ENCODE data around the gene CDC42BPG. TPM values are rescaled to one million over a fixed set of nuclear protein-coding genes. Genes with fewer than 3 reads are reported as not detected.

CDC42BPG gene
- total RNA-seq, 1 donor: under 0.01 TPM

DNA sequence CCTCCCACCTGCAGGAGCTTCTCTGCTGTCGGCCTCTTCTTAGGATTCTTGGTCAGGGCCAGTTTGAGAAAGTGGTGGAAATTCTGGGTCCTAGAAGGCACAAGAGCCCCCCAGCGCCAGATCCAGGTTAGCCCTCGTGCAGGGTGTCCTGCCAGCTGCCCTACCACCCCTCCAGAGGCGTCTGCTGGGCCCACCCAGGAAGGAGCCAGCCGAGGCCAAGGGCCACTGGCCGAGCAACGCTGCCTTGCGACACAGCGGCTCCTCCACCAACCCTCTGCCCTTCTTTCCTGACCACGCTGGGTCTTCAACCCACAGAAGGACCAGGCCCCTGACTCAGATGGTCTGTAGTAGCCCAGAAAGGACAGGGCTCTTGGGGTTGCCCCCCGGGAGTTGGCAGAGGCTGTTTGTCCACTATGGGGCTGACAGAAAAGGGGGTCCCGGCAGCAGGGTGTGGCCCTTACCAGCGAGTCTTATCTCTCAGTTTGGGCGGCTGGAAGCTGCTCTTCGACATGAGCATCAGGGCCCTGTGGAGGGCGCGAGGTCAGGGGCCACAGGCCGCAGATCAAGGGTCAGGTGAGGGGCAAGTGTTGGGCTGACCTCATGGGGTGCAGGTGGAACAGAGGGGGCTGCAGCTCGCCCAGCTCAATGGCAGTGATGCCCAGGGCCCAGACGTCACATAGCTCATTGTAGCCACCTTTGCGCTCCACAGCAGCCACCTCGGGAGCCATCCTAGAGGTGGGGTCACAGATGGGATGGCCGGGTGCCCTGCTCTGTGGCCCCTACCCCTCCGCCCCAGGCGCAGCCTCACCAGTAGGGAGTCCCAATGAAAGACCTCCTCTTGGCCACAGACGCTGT is 43.9 kb downstream of the CDC42BPG start:
- TF ChIP-seq, protein P1, sequence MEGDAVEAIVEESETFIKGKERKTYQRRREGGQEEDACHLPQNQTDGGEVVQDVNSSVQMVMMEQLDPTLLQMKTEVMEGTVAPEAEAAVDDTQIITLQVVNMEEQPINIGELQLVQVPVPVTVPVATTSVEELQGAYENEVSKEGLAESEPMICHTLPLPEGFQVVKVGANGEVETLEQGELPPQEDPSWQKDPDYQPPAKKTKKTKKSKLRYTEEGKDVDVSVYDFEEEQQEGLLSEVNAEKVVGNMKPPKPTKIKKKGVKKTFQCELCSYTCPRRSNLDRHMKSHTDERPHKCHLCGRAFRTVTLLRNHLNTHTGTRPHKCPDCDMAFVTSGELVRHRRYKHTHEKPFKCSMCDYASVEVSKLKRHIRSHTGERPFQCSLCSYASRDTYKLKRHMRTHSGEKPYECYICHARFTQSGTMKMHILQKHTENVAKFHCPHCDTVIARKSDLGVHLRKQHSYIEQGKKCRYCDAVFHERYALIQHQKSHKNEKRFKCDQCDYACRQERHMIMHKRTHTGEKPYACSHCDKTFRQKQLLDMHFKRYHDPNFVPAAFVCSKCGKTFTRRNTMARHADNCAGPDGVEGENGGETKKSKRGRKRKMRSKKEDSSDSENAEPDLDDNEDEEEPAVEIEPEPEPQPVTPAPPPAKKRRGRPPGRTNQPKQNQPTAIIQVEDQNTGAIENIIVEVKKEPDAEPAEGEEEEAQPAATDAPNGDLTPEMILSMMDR (IDR thresholded peaks at IDR 0.05; ENCODE audit: insufficient read depth, low read depth, low read length): no peak
- no peak overlapping the region for H3K4me3 ChIP-seq (ENCODE audit: low read depth, low read length)
- no peak for DNase-seq (ENCODE audit: low read depth)

DNA sequence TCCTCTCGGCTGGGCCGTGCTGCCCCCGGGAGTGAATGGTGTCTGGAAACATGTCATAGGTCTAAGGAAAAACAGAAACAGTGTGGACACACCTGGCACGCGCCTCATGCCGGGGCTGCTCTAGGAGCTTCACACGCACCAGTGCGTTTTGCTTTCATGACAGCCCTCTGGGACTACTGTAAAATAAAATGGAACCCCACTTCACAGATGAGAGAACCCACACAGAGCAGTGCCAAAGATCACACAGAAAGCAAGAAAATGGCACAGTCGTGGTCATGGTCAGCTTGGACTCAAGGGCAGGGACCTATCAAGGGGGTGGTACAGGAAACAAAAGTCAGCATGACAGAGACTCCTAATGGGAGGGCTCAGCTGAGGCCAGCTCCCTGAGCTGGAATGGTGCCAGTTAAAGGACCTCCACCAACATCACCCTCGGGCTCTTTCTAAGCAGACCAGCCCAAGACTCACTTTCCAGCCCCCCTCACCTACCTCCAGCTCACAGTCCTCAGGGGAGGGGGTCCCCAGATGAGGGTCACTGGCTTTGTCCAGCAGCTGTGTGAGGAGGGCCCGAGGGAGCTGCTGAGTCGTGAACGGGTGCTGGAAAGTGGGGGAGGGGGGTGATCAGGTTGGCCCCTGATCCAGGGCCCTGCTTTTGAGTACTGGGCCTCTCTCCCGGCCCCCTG is 44.7 kb downstream of the CDC42BPG start:
- DNase-seq (ENCODE audit: low read depth): no peak
- no peak overlapping the region for H3K4me3 ChIP-seq (ENCODE audit: low read depth, low read length)
- TF ChIP-seq, protein P1 (IDR thresholded peaks at IDR 0.05; ENCODE audit: insufficient read depth, low read depth, low read length): no peak

DNA sequence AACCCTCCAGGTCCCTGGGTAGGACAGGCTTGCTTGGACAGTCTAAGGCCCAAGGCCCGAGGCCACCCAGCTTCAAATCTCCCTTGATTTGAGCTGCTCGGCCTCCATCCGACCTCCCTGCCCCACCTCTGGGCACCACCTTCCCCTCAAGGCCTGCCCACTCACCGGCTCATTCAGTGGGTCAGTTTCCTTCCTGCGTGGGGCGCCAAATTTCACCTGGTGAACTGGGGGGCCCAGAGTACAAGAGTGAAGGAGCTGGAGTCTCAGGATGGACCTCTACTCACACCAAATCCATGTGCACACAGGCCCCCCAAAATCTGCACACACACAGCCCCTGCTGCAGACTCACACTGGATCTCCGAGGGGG is 45.2 kb downstream of the CDC42BPG start:
- TF ChIP-seq, protein P1 (IDR thresholded peaks at IDR 0.05; ENCODE audit: insufficient read depth, low read depth, low read length): no peak
- no peak for DNase-seq (ENCODE audit: low read depth)
- H3K4me3 ChIP-seq (ENCODE audit: low read depth, low read length): no peak overlapping the region

DNA sequence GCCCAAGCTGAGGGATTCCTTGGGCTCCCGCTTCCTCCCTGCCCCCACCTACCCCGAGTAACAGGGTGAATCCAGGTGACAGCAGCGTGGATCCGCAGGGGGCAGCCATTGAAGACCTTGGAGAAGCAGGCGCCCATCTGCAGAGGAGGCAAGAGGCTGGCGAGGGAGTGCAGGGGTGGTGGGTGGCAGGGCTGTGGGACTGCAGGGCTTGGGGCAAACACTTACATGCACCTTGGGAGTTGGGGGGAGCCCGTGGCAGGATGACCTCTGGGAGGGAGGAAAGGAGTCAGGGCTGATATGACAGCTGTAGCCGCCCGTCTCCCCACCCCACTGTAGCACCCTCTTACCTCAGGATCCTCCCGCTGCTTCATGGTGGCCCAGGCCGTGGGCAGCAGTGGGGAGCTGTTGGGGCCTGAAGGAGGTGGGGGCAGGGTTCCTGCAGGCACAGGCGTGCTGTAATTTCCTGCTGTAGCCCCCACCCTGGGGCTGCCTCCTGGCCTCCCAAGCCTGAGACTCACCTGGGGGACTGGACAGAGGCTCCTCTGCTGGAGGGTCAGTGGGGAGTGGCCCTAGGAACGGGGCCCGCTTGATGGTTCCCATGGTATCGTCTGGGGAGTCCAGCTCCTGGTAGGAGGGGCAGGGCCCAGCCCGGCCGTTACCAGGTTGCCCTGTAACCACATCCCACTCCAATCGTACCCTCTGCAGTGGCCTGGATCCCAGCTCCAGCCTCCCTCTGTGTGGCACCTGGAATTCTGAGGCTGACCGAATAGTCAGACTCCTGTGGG is 47.5 kb downstream of the CDC42BPG start:
- H3K4me3 ChIP-seq (ENCODE audit: low read depth, low read length): no peak overlapping the region
- TF ChIP-seq, protein P1 (IDR thresholded peaks at IDR 0.05; ENCODE audit: insufficient read depth, low read depth, low read length): no peak
- DNase-seq (ENCODE audit: low read depth): no peak

DNA sequence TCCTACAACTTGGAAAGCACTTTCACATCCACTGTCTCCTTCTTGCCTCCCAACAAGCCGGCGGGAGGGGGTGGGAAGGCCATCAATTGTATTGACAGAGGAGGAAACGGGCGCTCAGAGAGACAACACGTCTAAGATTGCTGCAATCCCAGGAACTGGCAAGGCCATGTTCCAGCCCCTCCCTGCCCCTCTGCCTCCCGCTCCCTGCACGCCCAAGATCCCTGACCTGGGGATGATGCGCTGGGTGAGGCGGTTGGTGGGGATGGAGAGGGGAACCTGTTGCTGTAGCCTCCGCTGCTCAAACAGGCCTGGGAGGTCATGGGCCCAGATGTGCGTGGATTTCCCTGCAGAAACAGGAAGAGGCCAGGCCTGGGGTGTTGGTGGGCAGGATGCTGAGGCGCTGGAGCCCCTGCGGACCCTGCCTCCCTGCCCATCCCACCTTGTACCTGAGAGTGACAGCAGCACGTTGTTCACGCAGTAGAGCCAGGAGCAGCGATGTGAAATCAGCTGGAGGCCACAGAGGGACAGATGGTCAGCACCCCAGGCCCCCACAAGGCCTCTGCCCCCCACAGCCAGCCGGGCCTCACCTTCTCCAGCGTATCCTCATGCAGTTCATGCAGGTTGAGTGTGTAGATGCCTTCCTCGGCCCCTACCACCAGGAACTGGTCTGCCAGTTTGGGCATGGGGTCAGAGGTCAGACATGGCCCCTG is 48.3 kb downstream of the CDC42BPG start:
- no peak overlapping the region for H3K4me3 ChIP-seq (ENCODE audit: low read depth, low read length)
- TF ChIP-seq, protein P1 (IDR thresholded peaks at IDR 0.05; ENCODE audit: insufficient read depth, low read depth, low read length): no peak
- no peak for DNase-seq (ENCODE audit: low read depth)

DNA sequence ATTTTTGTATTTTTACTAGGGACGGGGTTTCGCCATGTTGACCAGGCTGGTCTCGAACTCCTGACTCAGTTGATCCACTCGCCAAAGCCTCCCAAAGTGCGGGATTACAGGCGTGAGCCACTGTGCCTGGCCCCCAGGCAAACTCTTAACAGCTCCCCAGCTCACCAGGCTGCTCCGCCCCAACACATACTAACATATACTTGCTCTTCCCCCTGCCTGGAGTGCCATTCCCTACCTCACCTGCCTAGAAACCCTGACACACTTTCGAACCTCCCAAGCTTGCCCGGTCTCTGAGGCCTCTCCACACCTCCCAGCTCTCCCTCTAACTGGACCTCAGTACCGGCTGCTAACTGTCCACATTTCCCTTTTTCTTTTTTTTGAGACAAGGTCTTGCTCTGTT is 49.9 kb downstream of the CDC42BPG start:
- no peak overlapping the region for H3K4me3 ChIP-seq (ENCODE audit: low read depth, low read length)
- no peak for DNase-seq (ENCODE audit: low read depth)
- TF ChIP-seq, protein P1 (IDR thresholded peaks at IDR 0.05; ENCODE audit: insufficient read depth, low read depth, low read length): no peak
